Mesendoderm (in vitro differentiated cells): ENCODE data around the gene CAVIN1. TPM values are rescaled to one million over a fixed set of nuclear protein-coding genes. Genes with fewer than 3 reads are reported as not detected.

ENCODE experiments used
- small RNA-seq: library from polyadenylated mRNA; stranded (forward); fragments of <200 nt; extraction: miRNeasy Mini kit (QIAGEN cat#:217004); gene quantifications from one replicate; pipeline ENCODE3, GENCODE V24; 2013; ENCODE audit not compliant: insufficient read depth

The CAVIN1 gene

Small RNA genes within 50 kb of the gene (small RNA-seq; reads per million reads assigned to genes)
- gene RNU7-97P: not detected
